Pancreas (tissue), 10 donors: ENCODE measurements around the gene GBF1. TPM values are rescaled to one million over a fixed set of nuclear protein-coding genes. Genes with fewer than 3 reads are reported as not detected.

Experiments used
- ATAC-seq, 4 donors: fragments of 200-7000 bp; cut with Tn5 transposase; one replicate each; pipeline versions ENCODE4 v1.8.0 to v1.9.1; 2020; ENCODE audit warnings: mild to moderate bottlenecking in 4 of 4, moderate library complexity in 4 of 4
- DNase-seq, 6 donors: peaks; one replicate each; pipeline ENCODE4 v3.0.0-alpha.2; 2020
- FAIRE-seq: peaks from 2 replicates; lab custom pipeline; 2012; peaks lifted over from hg19 to GRCh38; lab: Jason Lieb, UNC
- H3K27ac ChIP-seq, 4 donors: fragments of 200-600 bp; sonication (generic); 1 replicate in 3 of 4; 2 replicates in 1 of 4; pipeline versions ENCODE4 v1.5.0 to v1.8.0; 2020
- H3K27me3 ChIP-seq, 4 donors: fragments of 200-600 bp; one replicate each; pipeline ENCODE4 v1.8.0; 2021
- H3K36me3 ChIP-seq, 3 donors: fragments of 200-600 bp; sonication (generic) in 1 of 3; one replicate each; pipeline versions ENCODE4 v1.5.0 to v1.8.0; 2020 to 2021
- H3K4me1 ChIP-seq, 3 donors: fragments of 200-600 bp; one replicate each; pipeline ENCODE4 v1.8.0; 2021
- H3K4me3 ChIP-seq, 4 donors: fragments of 200-600 bp; sonication (generic) in 2 of 4; one replicate each; pipeline versions ENCODE4 v1.5.0 to v1.8.0; 2020 to 2021
- H3K9me3 ChIP-seq, 4 donors: fragments of 200-600 bp; one replicate each; pipeline ENCODE4 v1.8.0; 2021
- CTCF ChIP-seq, 4 donors: fragments of 200-600 bp; sonication (generic) in 3 of 4; IDR thresholded peaks; one replicate each; pipeline versions ENCODE4 v1.5.0 to v1.8.0; 2021; ENCODE audit warnings: antibody characterized with exemption in 4 of 4
- WGBS, 2 donors: extraction: QIAGEN DNeasy Blood & Tissue Kit; methylation state at CpG; one replicate each; pipeline ENCODE4 v1.1.7; 2013; 5-methylcytosine and 5-hydroxymethylcytosine counted together
- intact Hi-C, 3 donors: fragments of 100-400 bp; cut with DNase I; formaldehyde crosslinking; loops; one replicate each; pipeline versions ENCODE4 v1.11.1 to v1.14.2; 2022
- polyA plus RNA-seq, 2 donors: library from polyadenylated mRNA; stranded (reverse); fragments of 200-250 nt; gene quantifications; one replicate each; pipeline ENCODE4 v1.2.3, GENCODE V29; 2013
- total RNA-seq, 6 donors: library from RNA; stranded (reverse); fragmentation: NEBNext Ultra II Directional in 4 of 6; extraction: Animal tissue kit (Norgen Biotek cat#: 25700) in 4 of 6; gene quantifications; one replicate each; pipeline versions ENCODE4 v1.2.1 to v1.2.4, GENCODE V29; 2021 to 2023
- donor health status: healthy with polysubstance abuse.
- donor health status: DM: no; HTN: no; CAD: no; lungs with moderate emphysema.
- donor health status: DM: no; HTN: no; CAD: no.
- donor health status: control.
- donor health status: control.
- donor health status: Bipolar disorder and iron deficiency.
- donor health status: DM: yes; HTN: yes; CAD: no.
- donor health status: DM: no; HTN: no; CAD: no.
- donor health status: DM: no; HTN: no; CAD: no.
- donor health status: DM: yes; HTN: yes; CAD: no.

Gene GBF1
- total and polyA plus RNA-seq, 8 donors, result 14.9 to 27.6 (median 18.2) TPM

- Histone ChIP-seq H3K36me3 (no peaks in the 10 kb centered on the region), H3K27ac (peak overlapping the region in 2 of 4 donors; percentile 34 to 62), H3K4me3 (no peak overlapping the region), H3K4me1 (peaks cover 14 to 46% (median 27%) of the 10 kb centered on the region in 3 donors), H3K9me3 (no peaks in the 10 kb centered on the region), H3K27me3 (no peaks in the 10 kb centered on the region)
- no peak for FAIRE-seq
- intact Hi-C loops, result no loop called here
- WGBS, 2 donors, result 52 to 64% methylated on average over 8 of the region's 8 CpGs
- no peak for DNase-seq
- TF ChIP-seq CTCF (IDR thresholded peaks at IDR 0.05), result no peak
- ATAC-seq, result no peak
Measured at GRCh38 chr10:102313221-102313896, 68.0 kb downstream of the GBF1 start.

GRCh38 chr10:102314801-102315200 is 69.5 kb downstream of the GBF1 start:
- intact Hi-C loops, result no loop called here
- no peak for TF ChIP-seq CTCF (IDR thresholded peaks at IDR 0.05)
- ATAC-seq (no peak), DNase-seq (no peak), FAIRE-seq (no peak)
- H3K9me3 ChIP-seq, result no peaks in the 10 kb centered on the region
- H3K27ac ChIP-seq, result no peak overlapping the region
- WGBS, 2 donors, result 99 to 100% methylated on average over 1 of the region's 1 CpG
- peaks cover 14 to 36% (median 21%) of the 10 kb centered on the region in 3 donors for H3K4me1 ChIP-seq
- no peaks in the 10 kb centered on the region for H3K36me3 ChIP-seq
- no peak overlapping the region for H3K4me3 ChIP-seq
- no peaks in the 10 kb centered on the region for H3K27me3 ChIP-seq

- intact Hi-C loops, result no loop called here
Measured at GRCh38 chr10:102316421-102316820, 71.1 kb downstream of the GBF1 start.

GRCh38 chr10:102322914-102323313 is 77.6 kb downstream of the GBF1 start:
- H3K4me1 ChIP-seq, result peaks cover 0 to 6% (median 5%) of the 10 kb centered on the region in 3 donors
- intact Hi-C loops, result no loop called here
- WGBS, 2 donors, result 91 to 100% methylated on average over 2 of the region's 2 CpGs
- DNase-seq (no peak), ATAC-seq (no peak), FAIRE-seq (no peak)
- no peak overlapping the region for H3K27ac ChIP-seq
- H3K36me3 ChIP-seq, result no peaks in the 10 kb centered on the region
- H3K4me3 ChIP-seq, result no peak overlapping the region
- H3K9me3 ChIP-seq, result no peaks in the 10 kb centered on the region
- no peak for TF ChIP-seq CTCF (IDR thresholded peaks at IDR 0.05)
- no peaks in the 10 kb centered on the region for H3K27me3 ChIP-seq

More at GRCh38 chr10:102316421-102316820, 71.1 kb downstream of the GBF1 start:
- Histone ChIP-seq H3K27me3 (no peaks in the 10 kb centered on the region), H3K36me3 (no peaks in the 10 kb centered on the region), H3K9me3 (no peaks in the 10 kb centered on the region), H3K4me1 (peaks cover 5 to 20% (median 6%) of the 10 kb centered on the region in 3 donors), H3K27ac (no peak overlapping the region), H3K4me3 (no peak overlapping the region)
- FAIRE-seq, result no peak
- 78 to 92% methylated on average over 1 of the region's 1 CpG for WGBS, 2 donors
- no peak for TF ChIP-seq CTCF (IDR thresholded peaks at IDR 0.05)
- no peak for ATAC-seq
- DNase-seq, result no peak

GRCh38 chr10:102324061-102324460 is 78.7 kb downstream of the GBF1 start:
- intact Hi-C loops, result no loop called here
- FAIRE-seq (no peak), ATAC-seq (no peak), DNase-seq (no peak)
- no peak for TF ChIP-seq CTCF (IDR thresholded peaks at IDR 0.05)
- H3K36me3 ChIP-seq, result no peaks in the 10 kb centered on the region
- no peaks in the 10 kb centered on the region for H3K9me3 ChIP-seq
- 71 to 74% methylated on average over 3 of the region's 3 CpGs for WGBS, 2 donors
- no peak overlapping the region for H3K27ac ChIP-seq
- no peak overlapping the region for H3K4me3 ChIP-seq
- H3K4me1 ChIP-seq, result peaks cover 0 to 17% (median 10%) of the 10 kb centered on the region in 3 donors
- H3K27me3 ChIP-seq, result no peaks in the 10 kb centered on the region
